GM23338 (cell line): ENCODE data around the gene SLC1A6. TPM values are rescaled to one million over a fixed set of nuclear protein-coding genes. Genes with fewer than 3 reads are reported as not detected.

Source experiments
- ATAC-seq: fragments of 200-7000 bp; cut with Tn5 transposase; 3 replicates; pipeline ENCODE4 v1.9.1; 2020
- DNase-seq: peaks from one replicate; pipeline ENCODE4 v3.0.0-alpha.2; 2015; ENCODE audit warnings: low spot score
- H2AFZ ChIP-seq: fragments of 200-600 bp; sonication (generic); 2 replicates; pipeline ENCODE4 v1.8.0; 2016; ENCODE audit warnings: antibody characterized with exemption, mild to moderate bottlenecking, moderate library complexity
- H3F3A ChIP-seq: fragments of 200-600 bp; sonication (generic); replicated peaks from 2 replicates; pipeline ENCODE4 v1.8.0; 2017; ENCODE audit warnings: antibody characterized with exemption, mixed run types, low read depth
- H3K27ac ChIP-seq: fragments of 200-600 bp; sonication (generic); 2 replicates; pipeline ENCODE4 v1.6.1; 2016; ENCODE audit warnings: low read depth
- H3K27me3 ChIP-seq: fragments of 200-600 bp; sonication (generic); 2 replicates; pipeline ENCODE4 v1.8.0; 2016; ENCODE audit warnings: mild to moderate bottlenecking, mixed run types, moderate library complexity; ENCODE audit not compliant: insufficient read depth
- H3K36me3 ChIP-seq: fragments of 200-600 bp; sonication (generic); 2 replicates; pipeline ENCODE4 v1.8.0; 2016; ENCODE audit warnings: mild to moderate bottlenecking; ENCODE audit not compliant: insufficient read depth
- H3K4me1 ChIP-seq: fragments of 200-600 bp; sonication (generic); 2 replicates; pipeline ENCODE4 v1.8.0; 2016; ENCODE audit warnings: mild to moderate bottlenecking, moderate library complexity; ENCODE audit not compliant: insufficient read depth
- H3K4me2 ChIP-seq: fragments of 200-600 bp; sonication (generic); 2 replicates; pipeline ENCODE4 v1.7.1; 2017; ENCODE audit warnings: mixed run types
- H3K4me3 ChIP-seq: fragments of 200-600 bp; sonication (generic); 2 replicates; pipeline ENCODE4 v1.6.1; 2016; ENCODE audit warnings: mixed run types
- H3K79me2 ChIP-seq: fragments of 200-600 bp; sonication (generic); replicated peaks from 2 replicates; pipeline ENCODE4 v1.8.0; 2017; ENCODE audit warnings: mild to moderate bottlenecking; ENCODE audit not compliant: insufficient read depth
- H3K9me2 ChIP-seq: fragments of 200-600 bp; sonication (generic); 2 replicates; pipeline ENCODE4 v1.8.0; 2017; ENCODE audit not compliant: insufficient read depth
- H4K20me1 ChIP-seq: fragments of 200-600 bp; sonication (generic); replicated peaks from 2 replicates; pipeline ENCODE4 v1.8.0; 2017; ENCODE audit warnings: mild to moderate bottlenecking; ENCODE audit not compliant: insufficient read depth
- H3K27ac Mint-ChIP-seq: 2 replicates; pipeline ENCODE4 v1.8.0; 2020; ENCODE audit warnings: inconsistent platforms, mild to moderate bottlenecking, moderate library complexity, mixed read lengths
- H3K27me3 Mint-ChIP-seq: 3 replicates; pipeline ENCODE4 v1.8.0; 2022; ENCODE audit warnings: low read depth, mild to moderate bottlenecking, moderate library complexity, mixed read lengths, inconsistent platforms; ENCODE audit not compliant: insufficient read depth, poor library complexity
- H3K36me3 Mint-ChIP-seq: 3 replicates; pipeline ENCODE4 v1.8.0; 2021; ENCODE audit warnings: low read depth, mild to moderate bottlenecking, inconsistent platforms, moderate library complexity, mixed read lengths
- H3K4me1 Mint-ChIP-seq: 3 replicates; pipeline ENCODE4 v1.8.0; 2020; ENCODE audit warnings: mild to moderate bottlenecking, inconsistent platforms, mixed read lengths
- H3K4me3 Mint-ChIP-seq: 3 replicates; pipeline ENCODE4 v1.8.0; 2021; ENCODE audit warnings: moderate library complexity, mild to moderate bottlenecking, inconsistent platforms, mixed read lengths
- H3K9me3 Mint-ChIP-seq: 3 replicates; pipeline ENCODE4 v1.8.0; 2020; ENCODE audit warnings: moderate library complexity, mild to moderate bottlenecking, inconsistent platforms, mixed read lengths
- CREB1 ChIP-seq: fragments of 250-450 bp; sonication (Bioruptor Pico); IDR thresholded peaks from 2 replicates; pipeline ENCODE4 v1.5.0; 2020; ENCODE audit warnings: low read depth, mild to moderate bottlenecking, moderate library complexity
- CTCF ChIP-seq, 2 experiments: fragments of 200-600 bp in 1 of 2; sonication (generic) in 1 of 2; conservative IDR thresholded peaks; 2 replicates each; pipeline versions ENCODE4 v1.5.1 to v1.6.1; 2016 to 2017; ENCODE audit warnings: antibody characterized with exemption in 2 of 2, low read depth in 2 of 2, mild to moderate bottlenecking in 2 of 2, moderate library complexity in 1 of 2
- EZH2 ChIP-seq: fragments of 200-600 bp; sonication (generic); IDR thresholded peaks from one replicate; pipeline ENCODE4 v1.8.0; 2017; ENCODE audit warnings: antibody characterized with exemption, mild to moderate bottlenecking, low read depth; ENCODE audit not compliant: unreplicated experiment
- EZH2phosphoT487 ChIP-seq: fragments of 200-600 bp; sonication (generic); IDR thresholded peaks from one replicate; pipeline ENCODE4 v1.8.1; 2018; ENCODE audit warnings: antibody characterized with exemption; ENCODE audit not compliant: unreplicated experiment
- JUNB ChIP-seq: IDR thresholded peaks from one replicate; pipeline ENCODE4 v1.6.1; 2016; ENCODE audit warnings: antibody characterized with exemption; ENCODE audit not compliant: unreplicated experiment
- NANOG ChIP-seq: IDR thresholded peaks from 2 replicates; pipeline ENCODE4 v1.6.1; 2016; ENCODE audit warnings: antibody characterized with exemption, borderline replicate concordance
- POLR2AphosphoS5 ChIP-seq: IDR thresholded peaks from 2 replicates; pipeline ENCODE4 v1.6.1; 2016; ENCODE audit warnings: antibody characterized with exemption, low read depth
- REST ChIP-seq: IDR thresholded peaks from one replicate; pipeline ENCODE4 v1.6.1; 2018; ENCODE audit warnings: antibody characterized with exemption; ENCODE audit not compliant: unreplicated experiment
- STAT1 ChIP-seq: IDR thresholded peaks from one replicate; pipeline ENCODE4 v1.6.1; 2016; ENCODE audit warnings: antibody characterized with exemption; ENCODE audit not compliant: unreplicated experiment
- ZNF114 ChIP-seq: fragments of 250-450 bp; sonication (Bioruptor Pico); IDR thresholded peaks from 2 replicates; pipeline ENCODE4 v1.5.0; 2020; ENCODE audit warnings: mild to moderate bottlenecking, moderate library complexity
- ZNF331 ChIP-seq: fragments of 250-450 bp; sonication (Bioruptor Pico); IDR thresholded peaks from 2 replicates; pipeline ENCODE4 v1.5.0; 2020; ENCODE audit warnings: low read depth, mild to moderate bottlenecking, moderate library complexity
- ZNF462 ChIP-seq: fragments of 250-450 bp; sonication (Bioruptor Pico); IDR thresholded peaks from 2 replicates; pipeline ENCODE4 v1.5.0; 2020; ENCODE audit warnings: mild to moderate bottlenecking, moderate library complexity
- polyA plus RNA-seq: library from polyadenylated mRNA; unstranded; fragments of >200 nt; fragmentation: Nextera tagmentation; extraction: Ambion mirVana; gene quantifications from 2 replicates; pipeline ENCODE4 v1.2.1, GENCODE V29; 2016
- total RNA-seq: library from RNA; depleted of rRNA; stranded (reverse); fragments of >200 nt; shearing (Covaris generic); gene quantifications from 2 replicates; pipeline ENCODE4 v1.2.3, GENCODE V29; 2014
- TF ChIP-seq, protein P1 (sequence below): IDR thresholded peaks from 2 replicates; pipeline ENCODE4 v1.6.1; 2016; ENCODE audit warnings: antibody characterized with exemption

Gene SLC1A6
- total and polyA plus RNA-seq, 2 experiments from 2014 or later = 12.6 to 37.3 TPM

DNA sequence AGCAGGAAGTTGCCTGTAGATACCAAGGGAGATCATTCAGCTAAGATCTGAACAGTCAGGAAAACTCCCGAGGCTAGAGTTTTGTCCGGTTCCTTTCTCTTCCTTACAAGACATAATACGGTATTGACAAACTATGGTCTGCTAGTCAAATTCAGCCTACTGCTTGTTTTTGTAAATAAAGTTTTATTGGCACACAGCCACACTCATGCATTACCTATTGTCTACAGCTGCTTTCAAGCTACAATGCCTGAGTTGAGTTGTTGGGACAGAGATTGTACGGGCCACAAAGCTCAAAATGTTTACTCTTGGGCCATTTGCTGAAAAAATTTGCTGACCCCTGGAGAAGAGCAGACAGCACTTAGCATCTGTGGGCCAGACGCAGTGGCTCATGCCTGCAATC lies 2.5 kb downstream of the SLC1A6 start:
- H3K4me3 Mint-ChIP-seq = no peak overlapping the region
- Histone ChIP-seq H3K9me2 (no peaks in the 10 kb centered on the region), H3K36me3 (peaks cover 2% of the 10 kb centered on the region; the same call in 1 of the 2 replicates), H2AFZ (no peak overlapping the region), H3K27me3 (peaks cover 8% of the 10 kb centered on the region; the same call in 1 of the 2 replicates), H3K27ac (no peak overlapping the region), H4K20me1 (peaks cover 6% of the 10 kb centered on the region; the same call in 1 of the 2 replicates), H3F3A (no peaks in the 10 kb centered on the region), H3K4me3 (no peak overlapping the region), H3K79me2 (no peaks in the 10 kb centered on the region), H3K4me1 (no peaks in the 10 kb centered on the region), H3K4me2 (no peak overlapping the region)
- no peak overlapping the region for H3K27ac Mint-ChIP-seq
- H3K27me3 Mint-ChIP-seq = peaks cover 15% of the 10 kb centered on the region
- peaks cover 17% of the 10 kb centered on the region for H3K4me1 Mint-ChIP-seq
- H3K36me3 Mint-ChIP-seq = peaks cover 4% of the 10 kb centered on the region
- TF ChIP-seq JUNB (no peak), STAT1 (no peak), POLR2AphosphoS5 (no peak), ZNF462 (CRISPR knock-in tag) (no peak), REST (no peak), ZNF331 (no peak), CREB1 (CRISPR knock-in tag) (no peak), EZH2phosphoT487 (no peak), NANOG (no peak), CTCF (conservative IDR thresholded peaks at IDR 0.05; ENCODE audit: low read depth in 2 of 2) (no peak), EZH2 (no peak), ZNF114 (CRISPR knock-in tag) (no peak)
- TF ChIP-seq, protein P1, sequence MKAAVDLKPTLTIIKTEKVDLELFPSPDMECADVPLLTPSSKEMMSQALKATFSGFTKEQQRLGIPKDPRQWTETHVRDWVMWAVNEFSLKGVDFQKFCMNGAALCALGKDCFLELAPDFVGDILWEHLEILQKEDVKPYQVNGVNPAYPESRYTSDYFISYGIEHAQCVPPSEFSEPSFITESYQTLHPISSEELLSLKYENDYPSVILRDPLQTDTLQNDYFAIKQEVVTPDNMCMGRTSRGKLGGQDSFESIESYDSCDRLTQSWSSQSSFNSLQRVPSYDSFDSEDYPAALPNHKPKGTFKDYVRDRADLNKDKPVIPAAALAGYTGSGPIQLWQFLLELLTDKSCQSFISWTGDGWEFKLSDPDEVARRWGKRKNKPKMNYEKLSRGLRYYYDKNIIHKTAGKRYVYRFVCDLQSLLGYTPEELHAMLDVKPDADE = no peak
- ATAC-seq = no peak
- H3K9me3 Mint-ChIP-seq = no peaks in the 10 kb centered on the region
- no peak for DNase-seq
